GM18870 (cell line): ENCODE measurements around the gene GLIPR1L2.
"Not testable (repeated sequence)": the region's sequence is repeated elsewhere in the genome, so short reads cannot be mapped to it uniquely, and the experiment has no call there.

Experiments
- ATAC-seq: cut with Tn5 transposase; IDR thresholded peaks from one replicate; pipeline ENCODE4 v1.9.1; 2021; ENCODE audit warnings: moderate library complexity; ENCODE audit not compliant: unreplicated experiment

GLIPR1L2 gene

DNA sequence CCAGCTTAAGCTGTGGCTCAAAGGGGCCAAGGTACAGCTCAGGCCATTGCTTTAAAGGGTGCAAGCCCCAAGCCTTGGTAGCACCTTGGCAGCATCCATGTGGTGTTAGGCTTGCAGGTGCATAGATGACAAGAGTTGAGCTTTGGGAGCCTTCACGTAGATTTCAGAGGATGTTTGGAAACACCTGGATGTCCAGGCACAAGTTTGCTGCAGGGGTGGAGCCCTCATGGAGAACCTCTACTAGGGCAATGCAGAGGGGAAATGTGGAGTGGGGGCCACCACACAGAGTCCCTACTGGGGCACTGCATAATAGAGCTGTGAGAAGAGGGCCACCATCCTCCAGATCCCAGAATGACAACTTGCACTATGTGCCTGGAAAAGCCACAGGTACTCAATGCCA is 37.9 kb downstream of the GLIPR1L2 start:
- ATAC-seq, result no peak

DNA sequence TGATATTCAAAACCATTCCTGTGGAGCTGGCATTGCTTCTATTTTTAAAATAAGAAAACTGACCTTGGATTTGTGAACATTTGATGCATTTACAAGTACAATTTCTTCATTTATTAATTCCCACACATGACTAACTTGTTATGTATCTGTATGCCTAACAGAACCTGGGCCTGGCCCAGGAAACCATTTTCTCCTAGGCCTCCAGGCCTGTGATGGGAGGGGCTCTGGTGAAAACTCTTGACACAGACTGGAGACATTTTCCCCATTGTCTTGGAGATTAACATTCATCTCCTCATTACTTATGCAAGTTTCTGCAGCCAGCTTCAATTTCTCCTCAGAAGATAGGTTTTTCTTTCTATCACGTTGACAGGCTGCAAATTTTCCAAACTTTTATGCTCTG is 42.0 kb downstream of the GLIPR1L2 start:
- ATAC-seq, result no peak

DNA sequence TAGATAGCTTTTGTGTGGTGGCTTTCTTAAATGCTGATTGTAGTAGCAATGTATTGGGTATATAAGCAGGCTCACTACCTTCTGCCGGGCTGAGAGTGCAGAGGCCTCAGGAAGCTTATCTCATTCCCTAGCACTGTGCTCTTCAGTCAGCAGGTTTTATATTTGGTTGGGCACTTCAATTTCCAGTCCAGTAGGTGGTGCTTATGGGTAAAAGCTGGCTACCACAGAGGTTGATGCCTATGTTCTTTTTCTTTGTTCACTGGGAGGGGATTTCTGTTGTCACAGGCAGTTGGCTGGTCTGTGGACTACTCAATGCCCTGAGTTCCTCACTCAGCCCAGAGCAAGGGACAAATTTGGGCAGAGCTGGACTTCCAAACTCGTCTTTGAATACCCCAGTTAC is 46.7 kb downstream of the GLIPR1L2 start:
- ATAC-seq, result no peak

DNA sequence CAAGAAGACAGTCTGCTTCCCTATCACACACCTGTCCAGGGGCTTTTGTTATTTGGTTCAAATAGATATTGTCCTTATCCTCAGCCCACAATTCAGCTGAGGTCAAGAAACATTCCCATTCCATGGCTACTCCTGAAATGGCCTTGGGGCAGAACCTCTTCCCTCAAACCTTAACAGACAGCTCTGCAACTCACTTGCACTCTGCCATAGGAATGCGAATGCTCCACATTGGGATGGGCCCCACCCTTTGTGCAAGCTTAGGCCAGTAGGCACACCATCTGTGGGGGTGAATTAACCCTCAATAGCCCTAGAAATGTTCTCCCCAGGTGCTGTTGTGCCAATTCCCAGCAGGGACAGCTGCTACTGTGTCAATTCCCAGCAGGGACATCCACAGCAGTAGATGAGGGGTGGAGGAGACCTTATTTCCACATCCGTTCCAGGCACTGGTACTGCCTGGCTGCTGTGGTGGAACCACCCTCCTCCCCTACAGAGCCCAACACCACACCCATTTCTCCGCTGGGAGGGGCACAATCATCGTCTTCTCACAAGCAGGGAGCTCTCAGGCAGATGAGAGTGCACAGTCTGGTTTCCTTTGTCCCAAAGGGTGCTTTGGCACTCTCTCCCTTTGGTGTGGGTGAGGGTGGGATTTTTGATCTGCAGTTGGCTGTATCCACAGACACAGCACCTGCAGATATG is 47.3 kb downstream of the GLIPR1L2 start:
- ATAC-seq, result no peak

DNA sequence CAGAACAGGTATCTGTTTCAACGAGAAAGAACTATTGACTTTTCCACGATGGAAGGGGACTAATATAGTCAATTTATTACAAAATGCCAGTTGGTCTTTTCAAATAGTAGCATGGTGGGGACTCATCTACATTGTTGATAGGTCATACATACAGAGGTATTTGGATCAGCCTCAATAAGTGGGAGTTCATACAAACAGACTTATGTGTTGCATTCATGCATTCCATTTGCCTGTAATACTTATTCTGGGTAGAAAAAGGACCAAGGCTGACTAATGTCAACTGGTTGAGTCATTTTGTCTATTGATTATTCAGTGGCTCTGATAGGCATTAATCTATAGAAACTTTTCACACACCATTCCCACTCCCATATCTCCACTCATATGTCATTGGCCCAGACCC is 48.2 kb downstream of the GLIPR1L2 start:
- ATAC-seq, result no peak

DNA sequence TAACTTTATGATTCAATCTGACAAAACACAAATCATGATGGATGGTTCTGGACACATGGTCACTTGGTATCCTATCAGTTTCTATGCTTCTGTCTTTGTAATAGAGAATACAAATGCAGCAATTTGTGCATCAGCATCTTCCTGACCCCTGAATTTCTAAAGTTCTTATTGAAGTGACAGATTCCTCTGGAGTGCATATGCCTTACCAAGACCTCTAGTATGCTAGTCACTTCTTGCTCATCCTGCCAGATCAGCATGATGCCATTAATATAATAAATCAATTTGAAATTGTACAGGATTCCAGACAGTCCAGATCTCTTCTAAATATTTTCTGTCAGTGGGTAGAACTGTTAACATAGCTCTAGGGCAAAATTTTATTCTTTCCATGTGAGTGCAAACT is 49.0 kb downstream of the GLIPR1L2 start:
- ATAC-seq, result no peak

DNA sequence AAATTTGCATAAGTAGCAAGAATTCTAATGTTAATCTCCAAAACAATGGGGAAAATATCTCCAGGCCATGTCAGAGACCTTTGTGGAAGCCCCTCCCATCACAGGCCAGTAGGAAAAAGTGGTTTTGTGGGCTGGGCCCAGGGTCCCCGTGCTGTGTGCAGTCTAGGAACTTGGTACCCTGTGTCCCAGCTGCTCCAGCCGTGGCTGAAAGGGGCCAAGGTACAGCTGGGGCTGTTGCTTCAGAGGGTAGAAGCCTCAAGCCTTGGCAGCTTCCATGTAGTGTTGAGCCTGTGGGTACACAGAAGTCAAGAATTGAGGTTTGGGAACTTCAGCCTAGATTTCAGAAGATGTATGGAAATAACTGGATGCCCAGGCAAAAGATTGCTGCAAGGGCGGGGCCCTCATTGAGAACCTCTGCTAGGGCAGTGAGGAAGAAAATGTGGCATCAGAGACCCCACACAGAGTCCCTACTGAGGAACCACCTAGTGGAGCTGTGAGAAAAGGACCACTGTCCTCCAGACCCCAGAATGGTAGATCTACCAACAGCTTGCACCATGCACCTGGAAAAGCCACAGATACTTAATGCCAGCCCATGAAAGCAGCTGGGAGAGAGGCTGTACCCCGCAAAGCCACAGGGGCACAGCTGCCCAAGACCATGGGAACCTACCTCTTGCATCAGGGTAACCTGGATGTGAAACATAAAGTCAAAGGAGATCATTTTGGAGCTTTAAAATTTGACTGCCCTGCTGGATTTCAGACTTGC is 51.0 kb downstream of the GLIPR1L2 start:
- not testable (repeated sequence) for ATAC-seq

DNA sequence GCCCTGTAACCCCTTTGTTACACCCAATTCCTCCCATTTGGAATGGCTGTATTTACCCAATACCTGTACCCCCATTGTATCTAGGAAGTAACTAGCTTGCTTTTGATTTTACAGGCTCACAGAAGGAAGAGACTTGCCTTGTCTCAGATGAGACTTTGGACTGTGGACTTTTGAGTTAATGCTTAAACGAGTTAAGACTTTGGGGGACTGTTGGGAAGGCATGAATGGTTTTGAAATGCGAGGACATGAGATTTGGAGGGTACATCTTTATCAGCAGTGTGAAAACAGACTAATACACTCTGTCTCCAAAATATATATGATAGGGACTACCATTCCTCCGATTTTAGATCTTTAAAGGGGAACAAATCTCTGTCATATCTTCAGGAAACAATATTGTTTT is 51.6 kb downstream of the GLIPR1L2 start:
- not testable (repeated sequence) for ATAC-seq

DNA sequence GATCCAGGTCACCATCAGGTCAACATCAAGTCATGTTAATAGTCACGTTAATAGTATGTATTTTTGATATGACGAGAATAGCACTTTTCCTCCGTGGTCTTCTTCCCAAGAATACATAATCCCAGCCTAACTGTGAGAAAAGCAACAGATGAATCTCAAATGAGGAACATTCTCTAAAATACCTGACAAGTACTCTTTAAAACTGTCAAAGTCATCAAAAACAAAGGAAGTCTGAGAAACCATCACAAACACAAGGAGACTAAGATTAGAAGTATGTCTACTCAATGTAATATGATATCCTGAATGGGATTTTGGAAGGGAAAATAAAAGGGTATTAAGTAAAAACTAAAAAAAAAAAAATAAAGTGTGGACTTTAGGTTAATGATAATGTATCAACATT is 52.8 kb downstream of the GLIPR1L2 start:
- ATAC-seq, result no peak

DNA sequence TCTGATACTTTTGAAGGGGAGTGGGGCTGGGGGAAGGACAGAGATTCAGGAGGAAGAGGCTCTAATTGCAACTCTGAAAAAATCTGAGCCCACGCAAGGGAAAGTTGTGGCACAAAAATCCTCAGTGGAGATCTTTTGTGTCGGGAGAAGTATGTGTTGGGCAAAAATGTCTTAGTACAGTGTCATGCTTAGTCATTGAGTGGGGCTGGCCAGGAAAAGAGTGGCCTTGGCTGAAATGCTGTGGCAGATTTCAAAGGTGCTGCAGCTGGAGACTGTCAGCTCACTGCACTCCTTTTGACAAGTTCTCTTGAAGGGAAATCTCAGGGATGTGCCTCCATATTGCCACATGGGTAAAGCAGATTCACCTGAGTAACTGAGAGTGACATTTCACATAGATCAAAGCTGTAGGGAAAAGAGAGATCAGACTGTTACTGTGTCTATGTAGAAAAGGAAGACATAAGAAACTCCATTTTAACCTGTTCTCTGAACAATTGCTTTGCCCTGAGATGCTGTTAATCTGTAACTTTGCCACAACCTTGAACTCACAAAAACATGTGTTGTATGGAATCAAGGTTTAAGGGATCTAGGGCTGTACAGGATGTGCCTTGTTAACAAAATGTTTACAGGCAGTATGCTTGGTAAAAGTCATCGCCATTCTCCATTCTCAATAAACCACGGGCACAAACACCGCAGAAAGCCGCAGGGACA is 53.7 kb downstream of the GLIPR1L2 start:
- no peak for ATAC-seq

DNA sequence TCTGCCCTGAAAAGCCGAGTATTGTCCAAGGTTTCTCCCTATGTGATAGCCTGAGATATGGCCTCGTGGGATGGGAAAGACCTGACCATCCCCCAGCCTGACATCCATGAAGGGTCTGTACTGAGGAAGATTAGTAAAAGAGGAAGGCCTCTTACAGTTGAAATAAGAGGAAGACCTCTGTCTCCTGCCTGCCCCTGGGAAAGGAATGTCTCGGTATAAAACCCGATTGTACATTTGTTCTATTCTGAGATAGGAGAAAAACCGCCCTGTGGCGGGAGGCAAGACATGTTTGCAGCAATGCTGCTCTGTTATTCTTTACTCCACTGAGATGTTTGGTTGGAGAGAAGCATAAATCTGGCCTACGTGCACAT is 54.2 kb downstream of the GLIPR1L2 start:
- ATAC-seq, result not testable (repeated sequence)

DNA sequence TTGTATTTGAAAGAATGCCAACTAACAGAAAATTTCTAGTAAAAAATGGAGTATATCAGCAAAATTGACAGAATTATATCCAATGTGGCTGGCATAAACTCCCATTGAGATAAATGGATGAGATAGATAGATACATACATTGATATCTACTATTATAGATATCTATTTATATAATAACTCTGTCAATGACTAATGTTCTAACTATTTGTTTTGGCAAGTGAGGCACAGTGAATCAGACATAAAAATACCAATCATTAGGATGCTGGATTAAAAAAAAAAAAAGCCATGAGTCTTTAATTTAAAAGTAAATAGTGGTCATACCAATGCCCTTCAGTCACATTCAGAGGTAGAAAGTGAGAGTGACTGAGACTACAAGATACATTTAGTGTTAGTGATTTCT is 56.0 kb downstream of the GLIPR1L2 start:
- ATAC-seq, result no peak

DNA sequence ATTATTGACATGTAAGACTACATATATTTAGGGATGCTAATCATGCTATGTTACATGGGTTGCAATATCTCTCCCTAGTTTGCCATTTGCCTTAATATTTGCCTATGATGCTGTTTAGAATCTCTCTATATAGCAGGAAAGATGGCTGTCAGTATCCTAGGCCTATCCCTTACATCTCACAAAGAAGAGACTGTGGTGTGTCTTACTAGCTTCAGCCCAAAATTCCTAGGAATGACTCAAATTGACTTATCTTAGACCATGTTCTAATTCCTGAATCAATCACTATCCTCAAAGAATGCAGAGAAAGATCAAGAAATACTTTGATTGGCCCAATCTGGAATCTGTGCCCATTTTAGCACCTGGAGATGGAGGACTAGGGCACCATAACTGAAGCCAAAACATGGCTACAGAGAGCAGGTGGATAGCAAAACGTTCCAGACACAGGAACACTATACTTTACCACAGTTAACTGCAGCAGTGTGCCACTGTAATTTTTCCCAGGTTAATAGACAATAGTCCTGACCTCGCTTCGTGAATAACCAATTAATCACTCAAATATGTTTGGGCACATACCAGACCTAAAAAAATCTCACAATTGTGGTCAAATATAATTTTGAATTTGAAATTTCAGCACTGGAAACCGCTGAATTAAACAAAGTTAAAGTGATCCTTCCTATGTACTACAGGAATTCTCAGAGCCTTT is 57.0 kb downstream of the GLIPR1L2 start:
- ATAC-seq, result no peak

DNA sequence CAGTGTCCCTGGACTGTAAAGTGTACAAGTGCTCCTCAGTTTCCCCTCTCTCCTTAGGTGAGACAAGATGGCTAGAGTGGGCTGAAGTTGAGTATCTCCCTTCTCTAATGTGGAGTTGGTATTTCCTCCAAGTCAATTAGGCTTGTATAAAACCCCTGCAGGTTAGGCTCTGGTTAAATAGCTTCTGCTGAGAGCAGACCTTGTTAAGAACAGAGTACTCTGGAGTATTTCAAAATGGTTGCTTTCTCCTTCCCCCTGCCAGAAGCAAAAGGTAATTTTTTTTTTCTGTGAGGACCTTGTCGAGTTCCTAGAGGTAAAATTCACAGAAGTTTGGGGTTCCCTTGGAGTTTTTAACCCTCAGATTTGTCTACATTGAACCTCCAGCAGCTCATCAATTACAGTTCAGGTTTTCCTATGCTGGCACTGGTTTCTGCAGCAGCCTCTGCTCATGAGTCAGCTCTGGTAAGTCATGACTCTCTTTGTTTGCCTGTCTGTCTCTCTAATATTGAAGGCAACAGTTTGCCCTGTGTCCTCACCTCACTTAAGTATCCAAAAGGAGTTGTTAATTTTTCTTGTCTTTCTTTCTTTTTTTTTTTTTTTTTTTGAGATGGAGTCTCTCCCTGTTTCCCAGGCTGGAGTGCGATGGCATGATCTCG is 61.9 kb downstream of the GLIPR1L2 start:
- no peak for ATAC-seq

DNA sequence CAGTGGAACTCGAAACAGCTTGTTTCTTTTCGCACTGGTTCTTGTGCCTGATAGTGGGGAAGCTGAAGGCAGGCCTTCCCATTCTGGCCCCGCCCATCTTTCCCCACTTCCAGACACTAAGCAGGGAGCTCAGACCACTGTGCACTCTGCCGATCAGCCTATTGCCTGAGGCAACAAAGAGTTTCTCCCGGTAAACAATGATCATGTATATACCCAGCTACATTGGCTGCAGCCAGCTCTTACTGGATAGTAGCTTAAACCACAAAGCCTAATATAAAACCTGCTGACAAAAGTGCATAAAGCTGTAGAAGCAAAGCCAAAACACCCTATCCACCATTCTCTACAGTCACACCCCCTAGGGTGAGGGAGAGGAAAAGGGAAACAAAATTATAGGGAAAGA is 65.0 kb downstream of the GLIPR1L2 start:
- ATAC-seq, result no peak

DNA sequence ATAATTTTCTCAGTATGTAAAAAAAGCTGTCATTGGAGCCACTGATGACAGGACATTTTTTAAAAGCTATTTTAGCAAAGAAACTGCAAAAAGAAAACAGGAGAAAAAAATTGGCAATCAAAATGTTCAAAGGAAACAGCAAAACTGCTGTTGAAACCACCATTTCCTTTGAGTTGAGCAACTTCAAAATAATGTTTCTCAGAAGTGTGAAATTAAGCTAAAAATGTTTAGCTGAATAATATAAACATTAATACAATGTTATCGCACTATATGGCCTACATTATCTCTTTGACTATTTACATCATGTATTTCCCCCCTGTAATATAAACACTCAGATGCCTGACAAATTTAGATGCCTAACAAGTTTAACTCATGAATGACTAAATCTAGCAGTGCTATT is 66.3 kb downstream of the GLIPR1L2 start:
- ATAC-seq, result no peak

DNA sequence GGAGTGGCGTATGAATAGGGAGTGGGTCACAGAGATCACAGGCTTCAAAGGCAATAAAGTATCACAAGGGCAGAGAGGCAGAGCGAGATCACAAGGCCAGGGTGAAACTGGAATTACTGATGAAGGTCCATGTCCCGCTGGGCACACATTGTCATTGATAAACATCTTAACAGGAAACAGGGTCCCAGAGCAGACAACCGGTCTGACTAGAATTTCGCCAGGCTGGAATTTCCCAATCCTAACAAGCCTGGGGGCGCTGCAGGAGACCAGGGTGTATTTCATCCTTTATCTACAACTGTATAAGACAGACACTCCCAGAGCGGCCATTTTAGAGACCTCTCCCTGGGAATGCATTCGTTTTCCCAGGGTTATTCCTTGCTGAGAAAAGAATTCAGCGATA is 67.0 kb downstream of the GLIPR1L2 start:
- not testable (repeated sequence) for ATAC-seq

DNA sequence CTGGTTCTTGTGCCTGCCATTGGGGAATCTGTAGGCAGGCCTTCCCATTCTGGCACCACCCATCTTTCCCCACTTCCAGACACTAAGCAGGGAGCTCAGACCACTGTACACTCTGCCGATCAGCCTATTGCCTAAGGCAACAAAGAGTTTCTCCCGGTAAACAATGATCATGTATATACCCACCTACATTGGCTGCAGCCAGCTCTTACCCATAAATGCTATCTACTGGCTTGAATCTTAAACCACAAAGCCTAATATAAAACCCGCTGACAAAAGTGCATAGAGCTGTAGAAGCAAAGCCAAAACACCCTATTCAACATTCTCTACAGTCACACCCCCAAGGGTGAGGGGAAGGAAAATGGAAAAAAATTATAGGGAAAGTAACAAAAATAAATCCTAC is 68.9 kb downstream of the GLIPR1L2 start:
- ATAC-seq, result no peak

DNA sequence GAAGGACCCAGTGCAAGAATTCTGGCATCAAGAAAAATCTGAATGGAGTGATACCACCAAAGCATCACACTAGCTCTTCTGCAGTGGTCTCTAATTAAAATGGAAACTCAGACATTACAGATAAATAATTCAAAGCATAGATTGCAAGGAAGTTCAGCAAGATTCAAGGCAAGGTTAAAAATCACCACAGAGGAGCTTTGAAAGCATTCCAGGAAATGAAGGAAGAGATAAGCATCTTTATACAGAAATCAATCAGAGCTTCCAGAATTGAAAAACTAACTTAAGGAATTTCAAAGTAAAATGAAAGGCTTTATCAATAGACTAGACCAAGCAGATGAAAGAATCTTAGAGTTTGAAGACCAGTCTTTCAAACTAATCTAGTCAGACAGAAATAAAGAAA is 69.3 kb downstream of the GLIPR1L2 start:
- ATAC-seq, result no peak

DNA sequence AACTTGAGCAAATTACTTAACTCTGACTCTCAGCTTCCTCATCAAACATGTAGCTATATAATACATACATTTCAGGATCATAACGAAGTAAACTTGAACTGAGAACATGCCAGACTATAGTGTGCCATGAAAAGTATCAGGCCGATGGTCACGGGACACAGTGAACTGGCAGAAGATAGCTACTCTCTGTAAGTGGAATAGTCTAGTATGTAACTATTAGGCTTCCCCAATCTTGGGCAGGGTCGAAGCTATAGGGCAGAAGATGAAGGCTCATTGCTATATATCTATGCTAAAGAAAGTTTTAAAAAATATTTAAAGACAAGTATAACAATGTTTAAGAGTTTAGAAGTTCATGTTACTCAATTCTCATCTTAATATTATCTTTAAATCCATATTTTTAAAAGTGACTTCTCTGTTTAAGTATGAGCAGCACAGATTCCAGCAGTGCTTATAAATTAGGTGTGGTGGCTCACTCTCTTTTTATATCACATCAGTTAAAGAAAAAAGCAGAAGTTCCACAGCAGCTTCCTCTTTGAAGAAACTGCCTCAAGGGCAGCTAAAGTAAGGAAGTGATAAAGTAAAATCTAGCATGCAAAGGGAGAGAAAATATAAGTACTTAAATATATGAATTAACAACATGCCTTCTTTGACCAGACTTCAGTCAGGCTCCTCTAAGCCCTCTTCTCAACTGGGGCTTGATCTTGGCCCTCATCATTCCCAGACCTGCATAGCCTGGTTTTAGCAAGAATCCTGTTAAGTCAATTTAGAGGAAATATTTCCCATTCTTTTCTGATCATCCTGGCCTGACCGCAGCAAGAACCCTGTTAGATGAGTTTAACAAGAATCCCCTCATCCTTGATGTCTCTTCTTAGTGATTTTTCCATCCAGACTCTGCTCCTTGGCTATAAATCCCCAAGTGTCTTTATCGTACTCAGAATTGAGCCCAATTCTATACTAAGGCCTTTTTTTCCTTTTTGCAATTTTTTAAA is 81.3 kb downstream of the GLIPR1L2 start:
- no peak for ATAC-seq
